Measurements from ENCODE around the gene TFF1.

Gene TFF1

GRCh38 chr21:42367367-42368165 is 1.2 kb upstream of the TFF1 start:
- no peaks in the 10 kb centered on the region for H4K20me1 ChIP-seq (ENCODE audit: insufficient read depth, low read length)
- no peaks in the 10 kb centered on the region for H3K4me1 ChIP-seq (ENCODE audit: insufficient read depth, low read length)
- H3K27ac ChIP-seq (ENCODE audit: low read length): no peak overlapping the region
- TF ChIP-seq CTCF (IDR thresholded peaks at IDR 0.05; ENCODE audit: borderline replicate concordance, extremely low read depth, low read length, poor library complexity, severe bottlenecking) (peak; percentile 3), EZH2 (IDR thresholded peaks at IDR 0.05; ENCODE audit: borderline replicate concordance, low read depth, low read length, severe bottlenecking) (no peak)
- H3K9ac ChIP-seq (ENCODE audit: low read depth, low read length): no peak overlapping the region
- H3K79me2 ChIP-seq (ENCODE audit: insufficient read depth, low read length): no peaks in the 10 kb centered on the region
- H2AFZ ChIP-seq (ENCODE audit: low read depth, low read length): no peak overlapping the region
- H3K27me3 ChIP-seq (ENCODE audit: insufficient read depth, low read length, poor library complexity): no peaks in the 10 kb centered on the region
- H3K4me3 ChIP-seq (ENCODE audit: low read depth in 1 of 2, low read length in 2 of 2): no peak overlapping the region
- H3K9me3 ChIP-seq (ENCODE audit: insufficient read depth, low read length, severe bottlenecking): no peaks in the 10 kb centered on the region
- no peak overlapping the region for H3K4me2 ChIP-seq (ENCODE audit: insufficient read depth, low read length)
- DNase-seq: no peak
- no peak for ATAC-seq (ENCODE audit: insufficient read depth, low read depth)
- H3K36me3 ChIP-seq (ENCODE audit: insufficient read depth, low read length): no peaks in the 10 kb centered on the region

GRCh38 chr21:42365770-42366169 is 565 bp downstream of the TFF1 start:
- no peaks in the 10 kb centered on the region for H3K9me3 ChIP-seq (ENCODE audit: insufficient read depth, low read length, severe bottlenecking)
- H3K27ac ChIP-seq (ENCODE audit: low read length): no peak overlapping the region
- H3K4me2 ChIP-seq (ENCODE audit: insufficient read depth, low read length): no peak overlapping the region
- no peaks in the 10 kb centered on the region for H3K27me3 ChIP-seq (ENCODE audit: insufficient read depth, low read length, poor library complexity)
- H3K4me1 ChIP-seq (ENCODE audit: insufficient read depth, low read length): no peaks in the 10 kb centered on the region
- H3K4me3 ChIP-seq (ENCODE audit: low read depth in 1 of 2, low read length in 2 of 2): no peak overlapping the region
- H3K9ac ChIP-seq (ENCODE audit: low read depth, low read length): no peak overlapping the region
- DNase-seq: no peak
- no peak overlapping the region for H2AFZ ChIP-seq (ENCODE audit: low read depth, low read length)
- no peaks in the 10 kb centered on the region for H3K36me3 ChIP-seq (ENCODE audit: insufficient read depth, low read length)
- H4K20me1 ChIP-seq (ENCODE audit: insufficient read depth, low read length): no peaks in the 10 kb centered on the region
- TF ChIP-seq CTCF (IDR thresholded peaks at IDR 0.05; ENCODE audit: borderline replicate concordance, extremely low read depth, low read length, poor library complexity, severe bottlenecking) (no peak), EZH2 (IDR thresholded peaks at IDR 0.05; ENCODE audit: borderline replicate concordance, low read depth, low read length, severe bottlenecking) (no peak)
- no peak for ATAC-seq (ENCODE audit: insufficient read depth, low read depth)
- no peaks in the 10 kb centered on the region for H3K79me2 ChIP-seq (ENCODE audit: insufficient read depth, low read length)

- Histone ChIP-seq H3K4me1 (ENCODE audit: insufficient read depth, low read length) (no peaks in the 10 kb centered on the region), H2AFZ (ENCODE audit: low read depth, low read length) (no peak overlapping the region), H3K36me3 (ENCODE audit: insufficient read depth, low read length) (no peaks in the 10 kb centered on the region), H3K9ac (ENCODE audit: low read depth, low read length) (no peak overlapping the region), H3K4me3 (ENCODE audit: low read depth in 1 of 2, low read length in 2 of 2) (no peak overlapping the region), H4K20me1 (ENCODE audit: insufficient read depth, low read length) (no peaks in the 10 kb centered on the region), H3K9me3 (ENCODE audit: insufficient read depth, low read length, severe bottlenecking) (no peaks in the 10 kb centered on the region), H3K27ac (ENCODE audit: low read length) (no peak overlapping the region), H3K27me3 (ENCODE audit: insufficient read depth, low read length, poor library complexity) (no peaks in the 10 kb centered on the region), H3K79me2 (ENCODE audit: insufficient read depth, low read length) (no peaks in the 10 kb centered on the region), H3K4me2 (ENCODE audit: insufficient read depth, low read length) (no peak overlapping the region)
- DNase-seq (no peak), ATAC-seq (ENCODE audit: insufficient read depth, low read depth) (no peak)
- TF ChIP-seq EZH2 (IDR thresholded peaks at IDR 0.05; ENCODE audit: borderline replicate concordance, low read depth, low read length, severe bottlenecking) (no peak), CTCF (IDR thresholded peaks at IDR 0.05; ENCODE audit: borderline replicate concordance, extremely low read depth, low read length, poor library complexity, severe bottlenecking) (no peak)
These were observed 1.9 kb downstream of the TFF1 start for GRCh38 chr21:42364304-42364865.
